Measurements from ENCODE around the gene SLC5A6.

DNA sequence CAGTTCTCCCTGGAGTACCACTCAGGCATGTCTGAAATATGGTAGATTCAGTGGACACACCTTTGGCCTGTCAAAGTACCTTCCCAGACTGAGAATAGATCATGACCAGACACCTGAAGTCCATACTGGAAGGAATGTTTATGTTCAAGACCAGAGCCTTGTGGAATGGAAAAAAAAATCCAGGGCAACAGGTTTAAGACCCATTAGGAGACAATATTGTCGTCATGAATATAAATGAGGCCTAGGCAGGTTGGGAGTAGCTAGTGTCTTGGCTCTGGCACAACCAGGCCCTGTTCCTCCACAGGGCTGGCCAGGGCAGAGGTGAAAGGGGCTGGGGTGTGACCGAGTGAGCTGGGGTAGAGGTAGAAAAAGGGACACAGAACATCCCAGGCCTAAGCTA is 13.4 kb downstream of the SLC5A6 start:
- TF ChIP-seq POLR2AphosphoS5 (IDR thresholded peaks at IDR 0.05), result no peak
- TF ChIP-seq CTCF (IDR thresholded peaks at IDR 0.05), result no peak

Data from stomach (tissue), 4 donors.